IPS-NIHi11 (cell line): ENCODE results near the gene TRAPPC2L.
"Not testable (repeated sequence)": the region's sequence is repeated elsewhere in the genome, so short reads cannot be mapped to it uniquely, and the experiment has no call there.

Experiments used
- DNase-seq: peaks from one replicate; pipeline ENCODE4 v3.0.0; 2012; ENCODE audit warnings: mixed read lengths, low spot score

Gene TRAPPC2L

DNA sequence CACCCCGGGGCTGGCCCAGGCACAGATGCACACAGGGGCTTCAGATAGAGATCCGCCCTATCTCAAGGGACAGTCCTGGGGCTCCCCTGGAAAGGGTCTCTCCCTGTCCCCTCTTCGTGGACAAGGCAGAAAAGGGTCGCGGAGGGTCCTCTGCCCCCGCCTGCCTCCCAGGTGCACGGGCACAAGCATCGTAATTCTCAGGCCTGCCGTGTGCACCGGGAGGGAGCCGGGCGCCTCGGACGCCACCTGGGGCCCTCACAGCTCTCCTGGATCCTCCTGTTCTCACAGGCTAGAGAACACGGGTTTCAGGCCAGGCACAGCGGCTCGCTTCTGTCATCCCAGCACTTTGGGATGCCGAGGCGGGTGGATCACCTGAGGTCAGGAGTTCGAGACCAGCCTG lies 21.4 kb downstream of the TRAPPC2L start:
- no peak for DNase-seq

DNA sequence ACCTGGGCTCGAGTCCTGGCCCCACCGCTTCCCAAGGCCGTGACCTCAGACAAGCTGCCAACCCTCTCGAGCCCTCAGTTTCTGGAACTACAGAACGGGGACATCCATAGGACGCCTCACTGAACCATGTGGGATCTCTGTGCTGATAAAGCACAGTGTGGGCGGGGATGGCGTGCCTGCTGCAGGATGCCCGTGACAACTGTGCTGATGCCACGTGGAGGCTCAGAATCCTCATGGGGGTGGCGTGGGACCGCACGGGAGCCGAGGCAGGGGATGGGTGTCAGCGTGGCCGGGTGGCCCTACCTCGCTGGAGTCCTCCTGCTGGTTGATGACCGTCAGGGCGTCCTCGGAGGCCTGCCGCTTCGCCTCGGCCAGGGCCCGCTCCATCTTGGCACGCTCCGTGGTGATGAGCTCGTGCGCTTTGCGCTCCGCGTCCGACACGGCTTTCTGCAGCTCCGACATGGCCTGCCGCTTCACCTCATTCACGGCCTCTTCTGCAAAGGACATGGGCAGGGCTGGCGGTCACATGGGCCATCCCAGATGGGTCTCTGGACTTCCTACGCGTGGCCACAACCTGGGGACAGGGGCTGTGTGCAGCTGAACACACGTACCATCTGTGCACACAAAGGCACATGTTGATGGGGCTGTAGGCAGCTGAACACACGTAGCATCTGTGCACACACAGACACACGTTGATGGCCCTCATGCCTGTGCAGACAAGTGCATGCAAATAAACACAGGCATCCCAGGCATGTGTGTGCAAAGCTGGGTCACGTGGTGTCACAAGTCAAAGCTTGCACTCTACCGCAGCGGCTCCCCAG lies 22.2 kb downstream of the TRAPPC2L start:
- no peak for DNase-seq

DNA sequence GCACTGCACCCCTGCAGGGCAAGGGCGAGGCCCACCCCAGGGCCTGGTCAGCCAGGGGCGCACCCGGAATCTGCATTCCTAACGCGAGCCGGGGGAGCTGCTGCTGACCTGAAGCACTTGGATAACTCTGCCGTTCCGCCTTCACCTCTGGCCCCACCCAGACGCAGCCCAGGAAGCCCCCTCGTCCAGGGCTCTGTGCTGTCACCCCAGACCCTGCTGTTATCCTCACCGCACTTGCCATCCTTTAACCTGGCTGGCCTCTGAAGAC lies 22.8 kb downstream of the TRAPPC2L start:
- DNase-seq: no peak

DNA sequence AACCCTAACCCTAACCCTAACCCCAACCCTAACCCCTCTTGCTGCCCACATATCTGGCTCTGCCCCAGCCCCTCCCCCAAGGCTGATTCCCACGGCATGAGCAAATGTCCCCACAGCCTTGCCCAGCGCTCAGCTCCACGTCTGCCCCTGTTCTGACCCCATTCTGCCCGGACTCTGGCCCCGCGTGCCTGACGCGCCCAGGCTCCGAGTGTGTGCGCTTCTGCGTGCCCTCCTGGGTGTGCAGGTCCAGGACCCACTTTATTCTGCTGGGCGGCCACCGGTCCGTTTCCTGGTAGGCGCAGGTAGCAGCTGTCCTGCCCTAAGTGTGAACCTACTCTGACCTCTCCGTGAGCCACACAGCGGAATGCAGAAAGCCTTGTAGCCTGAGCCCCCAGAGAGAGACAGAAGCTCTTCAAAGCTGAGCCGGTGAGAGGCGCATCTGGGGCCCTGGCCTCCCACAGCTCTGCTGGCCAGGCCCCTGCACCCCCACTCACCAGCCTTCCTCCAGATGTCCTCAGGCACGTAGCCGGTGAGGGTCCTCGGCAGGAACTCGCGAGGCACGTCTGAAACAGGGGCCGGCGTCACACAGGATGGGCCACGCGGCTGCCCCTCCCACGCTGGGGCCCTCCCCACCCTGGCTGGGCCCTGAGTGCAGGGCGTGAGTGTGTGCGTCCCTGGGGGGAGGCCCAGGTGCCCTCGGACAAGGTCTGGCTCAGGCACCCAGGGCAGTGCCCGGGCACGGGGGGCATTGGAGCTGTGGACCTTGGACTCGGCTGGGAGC lies 23.5 kb downstream of the TRAPPC2L start:
- no peak for DNase-seq

DNA sequence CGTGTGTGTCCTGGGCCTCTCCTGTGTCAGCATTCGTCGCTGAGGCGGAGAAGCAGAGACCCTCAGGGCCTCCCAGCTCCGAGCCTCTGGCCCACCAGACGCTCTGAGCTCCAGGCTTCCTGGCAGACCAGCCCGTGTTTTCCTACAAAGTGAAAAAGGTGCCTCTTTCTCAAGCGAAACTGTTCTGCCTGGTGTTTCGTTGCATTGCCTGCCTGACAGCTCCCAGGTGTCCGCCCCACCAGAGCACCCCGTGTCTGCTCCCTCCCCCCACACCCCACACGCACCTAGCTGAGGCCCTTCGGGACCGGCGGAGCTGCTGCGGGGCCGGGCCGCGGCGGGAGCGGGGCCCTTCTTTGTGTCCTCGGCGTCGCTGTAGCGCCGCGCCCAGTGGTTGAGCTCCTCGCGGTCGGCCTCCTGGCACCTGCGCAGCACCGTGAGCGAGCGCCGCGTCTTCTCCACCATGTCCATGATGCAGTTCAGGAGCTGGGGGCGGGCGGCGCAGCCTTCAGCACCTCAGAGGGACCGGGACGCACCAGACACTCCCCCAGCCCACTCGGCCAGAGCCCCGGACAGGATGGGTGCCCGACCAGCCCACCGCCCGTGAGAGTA lies 24.2 kb downstream of the TRAPPC2L start:
- DNase-seq: no peak

DNA sequence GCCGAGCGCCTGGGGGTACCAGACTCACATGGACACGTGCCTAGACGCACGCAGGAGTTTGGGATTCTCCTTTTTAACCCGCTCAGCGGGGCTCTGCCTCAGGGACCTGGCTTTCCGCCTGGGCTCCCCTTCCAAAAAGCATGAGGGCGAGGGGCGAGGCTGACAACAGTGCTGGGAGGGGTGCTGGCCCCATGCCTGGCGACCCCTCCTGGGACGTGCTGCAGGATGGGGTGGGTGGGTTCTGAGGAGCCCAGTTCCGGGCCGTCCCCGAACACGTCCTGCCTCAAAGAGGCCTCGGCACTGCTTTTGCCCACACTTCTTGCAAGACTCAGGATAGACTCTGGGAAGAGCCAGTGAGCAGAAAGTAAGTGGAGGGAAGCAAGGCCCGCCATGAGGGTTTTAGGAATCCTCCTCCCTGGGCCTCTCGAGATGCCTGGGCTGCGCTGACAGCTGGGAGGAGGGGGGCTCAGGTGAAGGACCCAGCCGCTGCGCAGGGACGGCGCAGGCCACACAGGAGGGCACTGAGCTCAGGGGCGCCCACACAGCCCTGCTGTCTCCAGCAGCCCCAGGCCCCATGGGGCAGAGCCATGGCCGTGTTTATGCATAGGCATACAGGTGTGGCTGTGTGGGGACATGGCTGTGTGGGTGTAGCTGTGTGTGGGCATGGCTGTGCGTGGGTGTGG lies 24.9 kb downstream of the TRAPPC2L start:
- no peak for DNase-seq

DNA sequence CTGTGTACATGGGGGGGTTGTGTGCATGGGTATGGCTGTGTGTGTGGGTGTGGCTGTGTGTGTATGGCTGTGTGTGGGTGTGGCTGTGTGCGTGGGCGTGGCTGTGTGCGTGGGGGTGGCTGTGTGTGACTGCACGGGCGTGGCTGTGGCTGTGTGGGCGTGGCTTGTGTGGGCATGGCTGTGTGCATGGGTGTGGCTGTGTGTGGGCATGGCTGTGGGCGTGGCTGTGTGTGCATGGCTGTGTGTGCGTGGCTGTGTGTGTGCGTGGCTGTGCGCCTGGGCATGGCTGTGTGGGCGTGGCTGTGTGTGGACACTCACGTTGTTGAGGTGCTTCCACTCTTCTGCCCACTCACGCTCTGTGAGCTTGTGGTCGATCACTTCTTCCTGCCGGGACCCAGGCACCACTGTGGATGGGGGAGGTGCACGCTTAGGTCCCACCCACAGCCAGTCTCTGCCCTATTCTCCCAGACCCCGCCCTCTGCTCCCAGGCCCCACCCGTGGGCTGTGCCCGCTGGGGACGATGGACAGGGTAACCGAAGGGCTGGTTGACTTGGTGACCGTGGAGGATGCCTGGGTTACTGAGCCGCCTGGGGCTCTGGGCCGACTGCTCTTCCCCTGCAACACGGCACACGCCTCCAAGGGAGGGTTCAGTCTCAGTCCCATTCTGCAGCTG lies 25.6 kb downstream of the TRAPPC2L start:
- DNase-seq: no peak

DNA sequence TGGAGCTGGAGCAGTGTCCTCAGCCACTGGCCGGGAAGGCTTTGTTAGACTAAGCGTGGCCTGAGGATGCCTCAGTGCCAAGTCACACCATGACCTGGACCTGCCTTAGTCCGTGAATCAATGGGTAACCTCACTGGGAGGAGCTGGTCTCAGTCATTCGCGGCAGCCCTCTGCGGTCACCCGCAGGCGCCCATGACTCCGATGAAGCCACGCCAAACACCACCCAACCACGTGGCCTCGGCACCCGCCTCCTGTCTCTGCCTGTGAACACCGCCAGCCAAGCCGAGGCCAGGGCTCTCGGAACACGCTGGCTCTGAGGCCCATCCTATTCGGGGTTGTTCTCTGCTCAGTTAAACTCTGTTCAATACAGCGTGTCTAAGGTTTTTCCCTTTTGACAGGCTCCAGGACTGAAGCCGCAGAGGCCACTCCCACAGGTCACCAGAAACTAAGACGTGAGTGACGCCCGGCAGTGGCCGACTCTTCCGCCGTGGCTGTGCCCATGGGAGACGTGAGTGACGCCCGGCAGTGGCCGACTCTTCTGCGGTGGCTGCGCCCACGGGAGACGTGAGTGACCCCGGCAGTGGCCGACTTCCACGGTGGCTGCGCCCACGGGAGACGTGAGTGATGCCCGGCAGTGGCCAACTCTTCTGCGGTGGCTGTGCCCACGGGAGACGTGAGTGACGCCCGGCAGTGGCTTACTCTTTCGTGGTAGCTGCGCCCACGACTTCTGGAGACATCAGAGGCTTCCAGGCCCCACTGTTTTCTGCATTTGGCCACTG lies 26.4 kb downstream of the TRAPPC2L start:
- no peak for DNase-seq

DNA sequence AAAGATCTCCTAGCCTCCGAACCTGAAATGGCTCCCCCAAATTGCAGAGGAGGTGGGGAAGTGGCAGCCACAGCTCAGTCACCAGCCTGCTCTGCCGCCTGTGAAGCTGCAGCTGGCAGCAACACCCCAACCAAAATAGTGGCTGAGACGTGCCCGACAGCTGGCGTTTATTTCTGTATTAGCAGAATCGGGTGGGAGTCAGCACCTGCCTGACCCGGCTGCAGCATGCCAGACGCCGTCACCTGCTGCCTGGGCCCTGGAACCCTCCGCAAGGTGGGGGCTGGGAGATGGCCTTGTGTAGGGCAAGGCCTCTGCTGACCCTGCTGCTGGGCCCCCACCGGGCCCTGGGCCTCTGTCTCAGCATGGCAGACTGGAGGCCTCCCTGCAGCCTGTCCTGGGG lies 27.0 kb downstream of the TRAPPC2L start:
- DNase-seq: no peak

DNA sequence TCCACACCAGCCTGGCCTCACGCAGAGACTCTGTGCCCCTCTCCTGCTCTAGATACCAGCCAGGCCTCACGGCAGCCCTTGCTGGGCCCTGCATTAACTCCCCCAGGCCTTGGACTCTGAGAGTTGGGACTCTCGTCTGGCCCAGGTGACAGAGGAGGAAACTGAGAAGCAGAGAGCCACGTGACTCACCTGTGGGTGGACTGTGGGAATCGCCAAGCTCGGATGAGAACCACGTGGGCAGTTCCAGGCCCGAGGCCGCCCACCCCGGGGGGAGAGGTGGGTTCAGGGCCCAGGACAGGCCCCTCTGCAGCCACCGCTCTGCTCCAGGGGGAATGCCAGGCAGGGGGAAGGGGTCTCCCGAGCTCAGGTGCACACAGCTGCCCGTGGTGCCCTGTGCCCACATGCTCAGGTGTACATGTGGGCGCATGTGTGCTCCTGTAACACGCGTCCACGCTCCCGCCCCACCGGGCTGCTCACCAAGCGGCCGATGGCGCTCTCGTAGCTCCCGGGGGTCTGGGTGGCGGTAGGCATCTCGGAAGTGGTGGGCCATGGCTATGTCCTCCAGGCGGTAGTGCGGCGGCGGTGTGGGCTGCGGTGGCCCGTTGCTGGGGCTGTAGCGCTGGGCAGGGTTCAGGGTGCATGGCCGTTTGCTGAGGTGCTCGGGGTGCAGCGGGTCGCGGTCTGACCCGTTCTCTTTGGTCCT lies 27.8 kb downstream of the TRAPPC2L start:
- DNase-seq: no peak

DNA sequence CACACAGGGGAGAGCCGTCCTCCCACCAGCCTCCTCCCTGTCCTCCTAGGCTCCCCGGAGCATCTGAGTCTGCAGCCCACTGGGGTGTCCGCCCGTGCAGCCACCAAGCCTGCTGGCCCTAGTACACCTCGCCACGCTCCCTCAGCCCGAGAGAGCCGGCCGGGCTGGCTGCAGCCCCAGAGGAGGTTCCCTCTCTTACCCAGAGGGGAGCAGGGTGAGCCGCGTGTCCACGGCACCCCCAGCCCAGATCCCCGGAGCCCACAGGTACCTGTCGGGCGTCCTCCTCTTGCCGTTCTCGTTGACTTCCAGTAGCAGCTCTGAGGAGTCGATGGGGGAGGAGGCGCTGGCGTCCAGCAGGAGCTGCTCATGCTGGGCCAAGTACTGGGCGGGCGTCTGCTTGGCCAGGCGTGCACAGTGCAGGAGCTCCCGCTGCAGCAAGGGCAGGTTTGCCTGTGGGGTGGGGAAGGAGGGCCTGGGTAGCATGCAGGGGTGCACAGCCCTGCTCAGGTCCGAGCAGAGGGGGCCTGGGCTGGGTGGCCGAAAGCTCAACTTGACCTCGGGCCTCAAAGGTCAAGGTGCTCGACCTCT lies 28.9 kb downstream of the TRAPPC2L start:
- no peak for DNase-seq

DNA sequence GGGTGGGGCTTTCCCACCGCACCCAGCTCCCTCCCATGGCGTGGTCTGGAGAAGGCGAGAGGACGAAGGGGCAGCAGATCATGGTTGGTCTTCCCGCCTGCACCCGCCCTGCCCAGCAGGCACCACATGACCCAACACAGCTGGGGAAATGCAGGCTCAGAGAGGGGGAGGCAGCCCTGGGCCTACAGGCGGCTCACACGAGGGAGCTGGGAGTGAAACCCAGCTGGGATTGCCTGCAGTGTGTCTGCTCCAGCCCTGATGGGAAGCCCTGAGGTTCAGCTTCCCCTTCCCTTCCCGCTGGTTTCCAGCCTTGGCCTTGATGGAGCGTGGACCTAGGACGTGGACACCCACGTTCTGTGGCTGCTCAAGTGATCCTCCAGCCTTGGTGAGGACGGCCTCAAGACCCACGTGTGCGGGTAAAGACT lies 29.5 kb downstream of the TRAPPC2L start:
- no peak for DNase-seq

DNA sequence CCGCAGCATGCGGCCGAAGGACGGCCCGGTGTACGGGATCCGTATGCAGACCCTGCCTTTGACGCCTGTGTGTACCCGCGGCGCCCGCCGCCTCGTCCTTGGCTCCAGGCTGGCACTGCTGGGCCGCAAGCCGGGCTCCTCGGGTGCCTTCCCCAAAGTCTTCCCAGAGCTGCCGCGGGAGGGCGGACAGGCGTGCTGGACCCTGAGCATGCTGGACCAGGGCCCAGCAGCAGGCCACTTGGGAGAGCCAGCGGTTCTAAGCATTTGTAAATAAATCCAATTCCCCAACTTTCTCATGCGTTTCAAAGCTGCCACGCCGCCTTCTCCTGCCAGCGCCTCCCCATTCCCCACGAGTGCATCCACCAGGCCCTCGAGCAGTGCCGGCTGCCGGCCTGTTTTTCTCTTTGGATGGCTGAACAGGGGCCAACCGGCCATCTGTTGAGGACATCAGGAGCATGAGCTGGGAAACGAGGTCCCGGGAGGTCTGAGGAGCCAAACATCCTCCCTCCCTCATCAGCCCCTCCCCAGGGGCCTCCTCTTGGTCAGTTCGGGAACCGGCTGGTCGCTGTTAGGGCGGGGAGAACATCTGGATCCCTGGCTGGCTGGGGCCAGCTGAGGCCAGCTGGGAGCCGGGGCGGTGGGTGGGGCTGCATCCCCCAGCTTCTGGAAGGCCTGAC lies 30.1 kb downstream of the TRAPPC2L start:
- no peak for DNase-seq

DNA sequence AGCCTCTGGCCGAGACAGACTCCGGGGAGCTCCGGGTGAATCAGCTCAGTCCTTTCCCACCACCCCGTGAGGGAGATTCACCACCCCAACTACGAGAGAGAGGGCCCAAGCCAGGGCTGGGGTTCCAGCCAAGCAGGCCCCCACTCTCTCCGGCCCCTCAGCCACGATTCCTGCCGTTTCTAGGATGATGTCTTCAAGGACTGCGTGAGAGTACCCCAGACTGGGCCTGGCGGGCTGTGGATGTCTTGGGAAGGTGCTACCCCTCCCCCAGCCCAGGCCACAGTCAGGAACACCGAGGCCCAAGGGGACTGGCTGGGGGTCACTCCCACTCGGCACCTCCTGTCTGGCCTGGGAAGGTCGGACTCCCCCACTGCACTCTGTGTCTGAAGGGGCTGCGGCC lies 31.1 kb downstream of the TRAPPC2L start:
- DNase-seq: no peak

DNA sequence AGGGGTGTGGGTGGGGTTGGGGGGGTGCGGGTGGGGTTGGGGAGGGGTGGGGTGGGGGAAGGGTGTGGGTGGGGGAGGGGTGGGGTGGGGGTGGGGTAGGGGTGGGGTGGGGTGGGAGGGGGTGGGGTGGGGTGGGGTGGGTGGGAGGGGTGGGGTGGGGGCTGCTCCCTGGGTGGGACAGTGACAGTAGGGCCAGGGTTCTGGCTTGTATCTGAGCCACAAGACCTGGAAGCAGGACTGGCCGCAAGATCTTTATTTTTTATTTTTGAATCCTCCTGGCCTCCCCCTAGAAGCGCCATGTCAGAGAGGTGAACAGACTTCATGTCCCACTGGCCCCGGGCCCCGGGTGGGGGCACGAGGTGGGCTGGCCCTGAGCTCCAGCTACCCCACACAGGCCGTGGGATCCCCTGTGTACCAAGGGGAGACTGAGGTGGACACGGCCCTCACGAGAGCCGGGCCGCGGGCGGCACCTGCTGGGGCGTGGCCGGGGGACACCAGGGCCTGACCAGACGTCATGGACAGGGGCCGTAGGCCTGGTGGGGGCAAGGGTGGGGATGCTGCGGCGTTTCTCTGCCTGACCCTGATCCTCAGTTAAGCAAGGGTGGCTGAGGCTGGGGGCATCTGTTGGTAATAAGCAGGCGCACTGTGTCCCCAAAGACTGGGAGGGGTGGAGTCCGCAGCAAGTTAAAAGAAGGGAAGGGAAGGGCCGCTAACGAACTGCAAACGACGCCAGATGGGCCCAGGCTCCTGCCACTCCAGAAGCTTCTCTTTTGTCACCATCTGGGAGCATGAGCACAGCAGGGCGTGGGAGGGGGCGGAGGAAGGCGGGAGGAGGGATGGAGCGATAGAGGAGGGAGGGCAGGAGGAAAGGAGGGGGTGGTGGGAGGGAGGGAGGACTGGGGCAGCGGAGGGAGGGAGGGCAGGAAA lies 31.8 kb downstream of the TRAPPC2L start:
- DNase-seq: no peak

DNA sequence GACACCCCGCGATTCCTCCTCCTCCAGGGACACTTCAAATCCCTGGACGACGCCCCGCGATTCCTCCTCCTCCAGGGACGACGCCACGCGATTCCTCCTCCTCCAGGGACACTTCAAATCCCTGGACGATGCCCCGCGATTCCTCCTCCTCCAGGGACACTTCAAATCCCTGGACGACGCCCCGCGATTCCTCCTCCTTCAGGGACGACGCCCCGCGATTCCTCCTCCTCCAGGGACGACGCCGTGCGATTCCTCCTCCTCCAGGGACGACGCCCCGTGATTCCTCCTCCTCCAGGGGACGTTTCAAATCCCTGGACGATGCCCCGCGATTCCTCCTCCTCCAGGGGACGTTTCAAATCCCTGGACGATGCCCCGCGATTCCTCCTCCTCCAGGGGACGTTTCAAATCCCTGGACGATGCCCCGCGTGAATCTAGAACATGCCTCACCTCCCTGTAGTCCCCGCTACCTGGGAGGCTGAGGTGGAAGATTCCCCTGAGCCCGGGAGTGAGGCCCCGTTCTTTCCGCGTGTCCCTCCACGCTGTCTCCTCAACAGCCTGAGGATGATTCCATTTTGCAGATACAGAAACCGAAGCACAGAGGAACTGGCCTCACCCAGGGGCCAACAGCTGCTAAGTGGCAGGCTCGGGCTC lies 32.9 kb downstream of the TRAPPC2L start:
- DNase-seq: not testable (repeated sequence)

DNA sequence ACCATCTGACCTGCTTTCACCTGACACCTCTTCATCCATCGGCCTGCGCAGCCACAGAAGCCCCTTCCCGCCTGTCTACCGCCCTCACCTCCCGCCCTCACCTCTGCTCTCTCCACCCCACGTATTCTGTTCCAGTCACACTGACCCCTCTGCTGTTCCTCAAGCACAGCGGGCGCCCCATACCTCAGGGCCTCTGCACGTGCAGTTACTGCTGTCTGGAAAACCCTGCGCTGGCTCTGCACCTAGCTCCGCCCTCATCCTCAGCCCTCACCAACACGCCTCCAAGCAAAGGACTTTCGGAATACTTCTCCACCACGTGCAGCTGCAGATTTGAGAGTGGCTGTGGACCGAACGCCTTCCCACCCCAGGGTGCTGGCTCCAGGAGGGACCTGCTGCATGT lies 34.2 kb downstream of the TRAPPC2L start:
- DNase-seq: no peak

DNA sequence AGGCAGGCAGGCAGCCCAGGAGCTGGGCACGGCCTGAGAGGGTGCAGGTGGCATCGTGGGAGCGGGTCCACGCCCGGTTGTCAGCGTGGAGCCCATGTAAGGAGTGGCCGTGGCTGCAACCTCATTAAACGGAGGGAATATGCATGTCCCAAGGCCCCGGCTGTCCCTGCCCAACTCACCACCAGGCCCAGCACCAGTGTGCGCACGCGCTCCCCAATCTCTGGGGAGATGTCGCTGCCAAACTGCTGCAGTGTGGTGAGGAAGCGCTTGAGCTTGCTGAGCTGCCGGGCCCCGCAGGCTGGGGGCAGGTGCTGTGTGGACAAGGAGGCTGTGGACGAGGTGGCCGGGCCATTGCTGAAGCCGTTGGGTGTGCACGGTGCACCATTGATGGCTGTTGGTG lies 35.1 kb downstream of the TRAPPC2L start:
- no peak for DNase-seq
